Panc1 (cell line): ENCODE data around the gene CACNA1D. TPM values are rescaled to one million over a fixed set of nuclear protein-coding genes. Genes with fewer than 3 reads are reported as not detected.

Experiments
- ATAC-seq: fragments of 200-7000 bp; cut with Tn5 transposase; 2 replicates; pipeline ENCODE4 v1.9.1; 2020; ENCODE audit warnings: mild to moderate bottlenecking, moderate library complexity
- BruUV-seq: library from RNA; stranded (reverse); fragments of 400-500 nt; replicated peaks from 2 replicates; lab custom pipeline; 2021; lab: Mats Ljungman, UMichigan
- CTCF ChIA-PET: fragments of 300-600 bp; sonication (Branson Sonifier 250); formaldehyde crosslinking; loops from one replicate; lab custom pipeline; 2022; ENCODE audit warnings: antibody characterized with exemption; lab: Charles Lee
- POLR2A ChIA-PET: fragments of 300-600 bp; sonication (Branson Sonifier 250); formaldehyde crosslinking; loops from one replicate; lab custom pipeline; 2022; ENCODE audit warnings: antibody characterized with exemption; lab: Charles Lee
- DNase-seq: peaks from one replicate; pipeline ENCODE4 v3.0.0-alpha.2; 2010; ENCODE audit warnings: low read depth, low spot score
- H3K27ac ChIP-seq: 2 replicates; pipeline ENCODE4 v1.5.1; 2011; ENCODE audit warnings: mild to moderate bottlenecking, low read length, inconsistent platforms
- H3K27me3 ChIP-seq: fragments of 200-500 bp; sonication (Bioruptor generic); 2 replicates; pipeline ENCODE4 v1.6.0; 2014; ENCODE audit warnings: low read length, inconsistent platforms; ENCODE audit not compliant: control insufficient read depth, insufficient read depth
- H3K36me3 ChIP-seq: fragments of 200-500 bp; sonication (Bioruptor generic); 2 replicates; pipeline ENCODE4 v1.5.1; 2014; ENCODE audit warnings: inconsistent platforms, mild to moderate bottlenecking, low read length, moderate library complexity; ENCODE audit not compliant: control insufficient read depth, insufficient read depth
- H3K4me1 ChIP-seq: 2 replicates; pipeline ENCODE4 v1.5.1; 2011; ENCODE audit warnings: inconsistent platforms, mild to moderate bottlenecking, low read length, moderate library complexity; ENCODE audit not compliant: control insufficient read depth, insufficient read depth
- H3K4me3 ChIP-seq, 2 experiments: 2 replicates each; pipeline ENCODE4 v1.5.1; 2011 to 2012; ENCODE audit warnings: low read depth in 2 of 2, low read length in 2 of 2, mild to moderate bottlenecking in 2 of 2, inconsistent platforms in 1 of 2, moderate library complexity in 1 of 2
- H3K9me3 ChIP-seq: fragments of 200-500 bp; sonication (Bioruptor generic); 2 replicates; pipeline ENCODE4 v1.5.1; 2014; ENCODE audit warnings: low read depth, mild to moderate bottlenecking, inconsistent platforms, low read length, moderate library complexity; ENCODE audit not compliant: control insufficient read depth, insufficient read depth
- CTCF ChIP-seq: fragments of 450-650 bp; IDR thresholded peaks from 2 replicates; pipeline ENCODE4 v1.5.1; 2017; ENCODE audit warnings: mild to moderate bottlenecking
- POLR2AphosphoS5 ChIP-seq: IDR thresholded peaks from 2 replicates; pipeline ENCODE4 v1.6.1; 2012; ENCODE audit warnings: mild to moderate bottlenecking, low read depth, low read length, moderate library complexity
- REST ChIP-seq, 2 experiments: IDR thresholded peaks; 2 replicates each; pipeline ENCODE4 v1.6.1; 2011 to 2012; ENCODE audit warnings: low read depth in 2 of 2, control low read depth in 1 of 2, low read length in 1 of 2, mild to moderate bottlenecking in 1 of 2, moderate library complexity in 1 of 2; ENCODE audit not compliant: insufficient read depth in 1 of 2
- SIN3A ChIP-seq: IDR thresholded peaks from 2 replicates; pipeline ENCODE4 v1.6.1; 2012; ENCODE audit warnings: low read depth, mild to moderate bottlenecking, low read length, moderate library complexity, borderline replicate concordance; ENCODE audit not compliant: insufficient read depth
- TCF7L2 ChIP-seq: IDR thresholded peaks from 2 replicates; pipeline ENCODE4 v1.6.1; 2011; ENCODE audit warnings: mild to moderate bottlenecking, low read depth, low read length, inconsistent platforms
- in situ Hi-C: cut with HindIII; loops from 2 replicates; pipeline ENCODE4 v1.10.0; 2016; ENCODE audit warnings: low sequenced_read_pairs, low pct_unique_long_range_greater_than_20kb
- intact Hi-C: fragments of 100-400 bp; cut with micrococcal nuclease; formaldehyde crosslinking; loops from one replicate; pipeline ENCODE4 v1.10.0; 2022; ENCODE audit not compliant: unreplicated experiment
- total RNA-seq: library from RNA; stranded (reverse); gene quantifications from one replicate; pipeline ENCODE4 v1.2.1, GENCODE V29; 2021; ENCODE audit not compliant: unreplicated experiment

The CACNA1D gene
- total RNA-seq, 1 experiment from 2014 or later = 23.0 TPM

GRCh38 chr3:53526704-53527055 is 32.3 kb downstream of the CACNA1D start:
- DNase-seq (no peak), ATAC-seq (no peak)
- in situ Hi-C loops (no loop called here), intact Hi-C loops (no loop called here)
- no peaks in the 10 kb centered on the region for H3K9me3 ChIP-seq
- H3K4me1 ChIP-seq = peaks cover 8% of the 10 kb centered on the region; the same call in 1 of the 2 replicates
- no peaks in the 10 kb centered on the region for H3K27me3 ChIP-seq
- POLR2A ChIA-PET = no interaction called here
- H3K27ac ChIP-seq = no peak overlapping the region
- H3K36me3 ChIP-seq = no peaks in the 10 kb centered on the region
- no TSS peak for BruUV-seq
- no peak overlapping the region for H3K4me3 ChIP-seq
- CTCF ChIA-PET = no interaction called here
- TF ChIP-seq POLR2AphosphoS5 (no peak), TCF7L2 (no peak), CTCF (no peak), REST (IDR thresholded peaks at IDR 0.05; ENCODE audit: insufficient read depth in 1 of 2, low read depth in 2 of 2, low read length in 1 of 2) (no peak), SIN3A (no peak)

GRCh38 chr3:53530205-53530604 is 35.8 kb downstream of the CACNA1D start:
- in situ Hi-C loops = no loop called here
- Histone ChIP-seq H3K9me3 (no peaks in the 10 kb centered on the region), H3K4me3 (no peak overlapping the region), H3K27me3 (no peaks in the 10 kb centered on the region), H3K36me3 (no peaks in the 10 kb centered on the region), H3K27ac (no peak overlapping the region), H3K4me1 (no peaks in the 10 kb centered on the region)
- ChIA-PET CTCF (no interaction called here), POLR2A (no interaction called here)
- intact Hi-C loops = no loop called here
- DNase-seq (no peak), ATAC-seq (no peak)
- no TSS peak for BruUV-seq
- TF ChIP-seq REST (IDR thresholded peaks at IDR 0.05; ENCODE audit: insufficient read depth in 1 of 2, low read depth in 2 of 2, low read length in 1 of 2) = no peak
- TF ChIP-seq SIN3A = no peak
- no peak for TF ChIP-seq TCF7L2
- TF ChIP-seq CTCF = no peak
- TF ChIP-seq POLR2AphosphoS5 = no peak
